ENCODE data around the gene PRPF40A. TPM values are rescaled to one million over a fixed set of nuclear protein-coding genes. Genes with fewer than 3 reads are reported as not detected.
A peak's percentile ranks its signal among the peaks of the same experiment; 100 is the strongest.

Gene PRPF40A
- total RNA-seq, 2 donors from 2014 or later: 133 to 157 TPM

DNA sequence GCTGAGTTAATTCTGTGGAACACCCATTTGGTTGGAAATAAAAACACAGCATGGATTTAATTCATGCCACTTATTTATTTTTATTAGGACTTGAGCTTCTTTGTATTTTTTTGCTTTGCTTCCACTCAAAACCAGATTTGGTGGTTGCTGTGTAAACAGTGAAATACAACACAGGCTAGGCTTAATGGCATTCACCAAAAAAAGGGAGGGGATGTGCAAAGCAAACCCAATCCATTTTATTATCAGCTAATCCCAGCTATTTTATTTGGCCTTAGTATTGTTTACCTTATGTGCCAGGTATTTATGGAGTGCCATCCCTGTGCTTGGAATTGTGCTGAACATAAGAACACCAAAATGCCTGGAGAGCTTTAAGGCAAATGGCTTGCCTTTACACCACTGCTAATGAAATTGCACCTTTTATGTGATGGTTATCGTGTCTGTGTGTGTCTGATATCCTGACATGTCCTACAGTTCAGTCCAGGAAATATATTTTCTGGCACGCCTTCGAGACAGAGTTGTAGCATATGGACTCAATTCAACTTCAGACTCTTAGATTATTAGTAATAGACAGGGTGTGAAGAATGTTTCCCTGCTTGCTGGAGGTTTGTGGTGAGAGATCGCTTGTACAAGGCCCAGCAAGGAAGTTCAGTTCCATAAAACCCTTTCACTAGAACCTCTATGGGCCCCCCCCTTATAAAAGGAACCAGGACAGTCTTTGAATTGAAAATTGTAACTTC is 99.6 kb downstream of the PRPF40A start:
- DNase-seq (ENCODE audit: low spot score in 2 of 2): no peak
- Mint-ChIP-seq H3K27ac (no peak overlapping the region), H3K9me3 (no peaks in the 10 kb centered on the region), H3K36me3 (no peaks in the 10 kb centered on the region)
- no peak for ATAC-seq

- DNase-seq (ENCODE audit: low spot score in 2 of 2) (no peak), ATAC-seq (no peak)
- Mint-ChIP-seq H3K27ac (no peak overlapping the region), H3K36me3 (no peaks in the 10 kb centered on the region), H3K9me3 (no peaks in the 10 kb centered on the region)
Measured at GRCh38 chr2:152615177-152615576, 102.1 kb downstream of the PRPF40A start.

DNA sequence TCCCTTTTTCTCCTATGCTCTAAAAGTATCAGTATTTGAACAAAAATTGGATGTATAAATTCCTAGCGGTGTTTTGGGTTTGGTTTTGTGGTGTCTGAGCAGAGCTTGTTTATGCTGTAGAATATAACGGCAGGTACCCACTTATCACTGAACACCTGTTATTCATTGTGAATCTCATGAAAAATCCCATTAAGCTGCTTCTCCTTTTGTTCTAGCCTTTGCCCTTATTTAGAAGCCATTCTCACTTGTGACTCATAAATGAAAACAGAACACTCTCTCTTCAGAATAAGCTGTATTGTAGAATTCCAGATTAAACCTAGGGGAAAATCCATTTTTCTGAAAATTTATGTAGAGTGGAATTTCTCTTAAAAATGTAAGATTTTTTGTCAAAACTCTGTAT is 104.0 kb downstream of the PRPF40A start:
- DNase-seq (ENCODE audit: low spot score in 2 of 2) (no peak), ATAC-seq (no peak)
- no peaks in the 10 kb centered on the region for H3K36me3 Mint-ChIP-seq
- H3K9me3 Mint-ChIP-seq: no peaks in the 10 kb centered on the region
- H3K27ac Mint-ChIP-seq: no peak overlapping the region

DNA sequence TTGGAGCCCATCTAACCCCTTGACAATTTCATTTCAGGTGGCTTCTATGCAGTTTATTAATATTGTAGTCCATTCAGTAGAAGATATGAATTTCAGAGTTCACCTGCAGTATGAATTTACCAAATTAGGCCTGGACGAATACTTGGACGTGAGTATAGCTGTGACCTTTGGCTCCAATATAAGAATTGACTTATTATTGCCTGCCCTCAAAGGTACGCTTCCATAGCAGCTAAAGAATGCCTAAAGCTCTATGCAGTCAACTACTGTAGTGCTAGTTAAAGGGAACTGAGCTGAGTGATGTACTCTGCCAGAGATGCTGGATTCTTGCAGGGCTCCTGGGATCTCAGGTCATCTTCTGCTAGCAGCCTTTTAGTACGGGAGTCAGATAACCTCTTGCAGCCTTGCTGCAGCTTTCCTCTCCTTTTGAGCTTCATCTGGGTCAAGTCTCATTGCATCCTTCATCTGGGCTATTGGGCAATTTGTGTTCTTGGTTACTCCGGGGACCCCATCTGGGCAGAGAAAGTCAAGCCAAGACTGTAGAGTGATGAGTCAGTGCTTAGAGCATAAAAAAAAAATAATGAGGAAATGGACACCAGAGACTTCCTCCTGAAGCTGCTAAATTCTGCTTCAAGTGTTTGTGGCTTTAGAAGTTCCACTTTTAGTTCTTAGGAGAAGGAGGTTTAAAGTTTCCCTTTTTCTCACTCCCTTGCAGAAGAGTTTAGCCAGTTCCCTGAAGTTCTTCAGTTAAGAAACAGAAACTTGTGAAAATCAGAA is 105.6 kb downstream of the PRPF40A start:
- H3K9me3 Mint-ChIP-seq: no peaks in the 10 kb centered on the region
- peak overlapping the region in 1 of 2 donors; percentile 14 for H3K27ac Mint-ChIP-seq
- peak in 1 of 2 donors; percentile 57 for ATAC-seq
- H3K36me3 Mint-ChIP-seq: no peaks in the 10 kb centered on the region
- DNase-seq (ENCODE audit: low spot score in 2 of 2): no peak

DNA sequence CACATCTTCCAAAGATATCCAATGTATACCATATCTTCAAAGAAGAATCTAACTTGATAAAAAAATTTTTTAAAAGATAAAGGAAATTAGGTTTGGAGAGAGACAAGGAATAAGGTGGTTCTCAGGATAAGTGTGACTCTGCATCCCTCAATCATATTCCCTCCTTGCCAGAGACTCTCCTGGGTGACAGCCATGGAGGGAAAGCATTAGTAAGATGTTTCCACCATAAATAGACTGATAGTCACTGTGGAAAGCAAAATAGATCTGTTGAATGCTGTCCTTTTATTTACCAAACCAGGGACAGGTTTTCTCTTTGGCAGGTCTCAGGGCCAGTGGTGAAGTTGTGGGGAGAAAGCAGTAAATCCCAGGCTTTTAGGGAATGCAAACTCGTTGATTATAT is 107.6 kb downstream of the PRPF40A start:
- DNase-seq (ENCODE audit: low spot score in 2 of 2) (no peak), ATAC-seq (no peak)
- no peaks in the 10 kb centered on the region for H3K9me3 Mint-ChIP-seq
- no peaks in the 10 kb centered on the region for H3K36me3 Mint-ChIP-seq
- H3K27ac Mint-ChIP-seq: no peak overlapping the region

- ATAC-seq (no peak), DNase-seq (ENCODE audit: low spot score in 2 of 2) (no peak)
- Mint-ChIP-seq H3K9me3 (no peaks in the 10 kb centered on the region), H3K36me3 (no peaks in the 10 kb centered on the region), H3K27ac (no peak overlapping the region)
Measured at GRCh38 chr2:152609154-152609553, 108.1 kb downstream of the PRPF40A start.

DNA sequence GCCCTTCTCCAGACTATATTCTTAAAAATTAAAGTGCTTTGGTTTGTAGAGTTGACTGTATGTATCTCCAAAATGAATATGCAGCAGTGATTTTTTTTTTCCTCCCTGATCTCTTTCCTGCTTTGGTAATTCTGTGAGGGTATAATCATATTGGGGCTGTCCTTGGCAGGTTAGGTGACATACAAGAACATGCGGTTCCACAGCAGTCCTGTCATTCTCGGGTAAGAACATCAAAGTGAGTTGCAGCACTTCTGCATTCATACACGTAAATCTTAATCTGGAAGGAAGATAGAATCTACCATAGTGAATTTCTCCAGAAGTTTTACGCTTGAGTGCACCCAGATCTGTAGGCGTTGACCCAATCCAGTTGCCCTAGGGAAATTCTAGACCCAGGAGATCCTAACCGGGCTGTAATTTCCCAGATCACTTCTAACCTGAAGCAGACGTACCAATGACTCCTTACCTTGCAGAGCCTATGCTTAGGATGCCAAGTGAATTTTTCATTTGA is 109.4 kb downstream of the PRPF40A start:
- H3K36me3 Mint-ChIP-seq: no peaks in the 10 kb centered on the region
- no peaks in the 10 kb centered on the region for H3K9me3 Mint-ChIP-seq
- DNase-seq (ENCODE audit: low spot score in 2 of 2): no peak
- no peak for ATAC-seq
- no peak overlapping the region for H3K27ac Mint-ChIP-seq

- DNase-seq (ENCODE audit: low spot score in 2 of 2) (no peak), ATAC-seq (no peak)
- Mint-ChIP-seq H3K27ac (no peak overlapping the region), H3K36me3 (no peaks in the 10 kb centered on the region), H3K9me3 (no peaks in the 10 kb centered on the region)
Measured at GRCh38 chr2:152606941-152607340, 110.3 kb downstream of the PRPF40A start.

GRCh38 chr2:152606081-152606480 is 111.2 kb downstream of the PRPF40A start:
- no peaks in the 10 kb centered on the region for H3K36me3 Mint-ChIP-seq
- H3K9me3 Mint-ChIP-seq: no peaks in the 10 kb centered on the region
- no peak overlapping the region for H3K27ac Mint-ChIP-seq
- no peak for DNase-seq (ENCODE audit: low spot score in 2 of 2)
- ATAC-seq: no peak

DNA sequence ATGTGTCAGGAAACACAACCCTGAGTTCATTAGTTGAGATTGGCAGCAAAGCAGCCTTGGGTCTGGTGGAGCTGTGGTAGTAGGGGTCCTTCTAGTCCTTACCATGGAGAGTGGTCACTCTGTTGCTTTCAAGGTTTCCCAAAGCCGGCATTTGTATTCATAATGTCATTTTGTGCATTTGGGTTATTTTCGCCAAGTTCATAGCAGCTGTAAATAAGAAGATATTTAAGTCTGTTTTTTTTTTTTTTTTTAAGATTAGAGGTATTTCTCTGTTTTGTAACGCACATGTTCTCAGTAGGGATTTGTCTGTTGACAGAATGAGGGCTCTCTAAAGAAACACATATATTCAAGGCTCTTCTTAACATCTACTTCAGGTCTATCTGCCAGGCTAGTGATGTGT is 114.1 kb downstream of the PRPF40A start:
- Mint-ChIP-seq H3K9me3 (no peaks in the 10 kb centered on the region), H3K36me3 (no peaks in the 10 kb centered on the region), H3K27ac (no peak overlapping the region)
- DNase-seq (ENCODE audit: low spot score in 2 of 2) (no peak), ATAC-seq (no peak)

GRCh38 chr2:152602750-152603149 is 114.5 kb downstream of the PRPF40A start:
- Mint-ChIP-seq H3K27ac (no peak overlapping the region), H3K9me3 (no peaks in the 10 kb centered on the region), H3K36me3 (no peaks in the 10 kb centered on the region)
- DNase-seq (ENCODE audit: low spot score in 2 of 2): no peak
- ATAC-seq: no peak

Other genes starting within 250 kb of the PRPF40A start
- gene ARL6IP6, start 1.2 kb upstream of the PRPF40A start, total RNA-seq: 10 to 100 TPM; 17.3 to 27.0 TPM